Mammary epithelial cell (primary cell): Measurements from ENCODE around the gene FCER2.

ENCODE experiments used
- CTCF ChIP-seq, 2 donors: IDR thresholded peaks in 1 of 2; conservative IDR thresholded peaks in 1 of 2; 2 replicates each; pipeline ENCODE4 v1.5.1; 2011 to 2012; ENCODE audit warnings: inconsistent platforms in 2 of 2, low read length in 2 of 2, mild to moderate bottlenecking in 2 of 2, control low read depth in 1 of 2, low read depth in 1 of 2; ENCODE audit not compliant: insufficient read depth in 1 of 2; ENCODE audit errors: extremely low read depth in 1 of 2
- EZH2 ChIP-seq: IDR thresholded peaks from 2 replicates; pipeline ENCODE4 v1.6.1; 2012; ENCODE audit warnings: low read length, inconsistent platforms, borderline replicate concordance

- TF ChIP-seq CTCF (conservative IDR thresholded peaks at IDR 0.05 in 1 of 2, IDR thresholded peaks at IDR 0.05 in 1 of 2; ENCODE audit: extremely low read depth in 1 of 2, insufficient read depth in 1 of 2, low read depth in 1 of 2, low read length in 2 of 2) (no peak), EZH2 (no peak)
These were observed 24.1 kb downstream of the FCER2 start for GRCh38 chr19:7677669-7678311.
